Endothelial cell of hepatic sinusoid (primary cell): ENCODE measurements around the gene PTPRF.
"Not testable (repeated sequence)": the region's sequence is repeated elsewhere in the genome, so short reads cannot be mapped to it uniquely, and the experiment has no call there.

Experiments
- in situ Hi-C: cut with HindIII; loops from 2 replicates; pipeline ENCODE4 v1.10.0; 2017; ENCODE audit warnings: low sequenced_read_pairs

The PTPRF gene

GRCh38 chr1:43536196-43536863 is 5.6 kb downstream of the PTPRF start:
- in situ Hi-C loops = loop anchor here (10.0 kb wide), 1 partner anchor 128 kb away; no protein-coding TSS in a partner anchor

GRCh38 chr1:43536864-43537358 is 6.2 kb downstream of the PTPRF start:
- in situ Hi-C loops = loop anchor here (10.0 kb wide), 1 partner anchor 128 kb away; no protein-coding TSS in a partner anchor

- in situ Hi-C loops = loop anchor here (10.0 kb wide), 1 partner anchor 127 kb away; no protein-coding TSS in a partner anchor
Measured at GRCh38 chr1:43537423-43538142, 6.9 kb downstream of the PTPRF start.

- in situ Hi-C loops = loop anchor here (10.0 kb wide), 1 partner anchor 127 kb away; no protein-coding TSS in a partner anchor
Measured at GRCh38 chr1:43538143-43538487, 7.4 kb downstream of the PTPRF start.

- in situ Hi-C loops = loop anchor here (10.0 kb wide), 1 partner anchor 126 kb away; no protein-coding TSS in a partner anchor
Measured at GRCh38 chr1:43538969-43539368, 8.3 kb downstream of the PTPRF start.

- in situ Hi-C loops = loop anchor here (10.0 kb wide), 1 partner anchor 125 kb away; no protein-coding TSS in a partner anchor
Measured at GRCh38 chr1:43539726-43540434, 9.2 kb downstream of the PTPRF start.

- in situ Hi-C loops = no loop called here
Measured at GRCh38 chr1:43540653-43541071, 10.0 kb downstream of the PTPRF start.

- in situ Hi-C loops = no loop called here
Measured at GRCh38 chr1:43541141-43541540, 10.5 kb downstream of the PTPRF start.

- in situ Hi-C loops = no loop called here
Measured at GRCh38 chr1:43541721-43542401, 11.2 kb downstream of the PTPRF start.

GRCh38 chr1:43542527-43543458 is 12.1 kb downstream of the PTPRF start:
- in situ Hi-C loops = no loop called here

- in situ Hi-C loops = no loop called here
Measured at GRCh38 chr1:43543567-43543966, 12.9 kb downstream of the PTPRF start.

GRCh38 chr1:43545339-43545694 is 14.6 kb downstream of the PTPRF start:
- in situ Hi-C loops = no loop called here

- in situ Hi-C loops = no loop called here
Measured at GRCh38 chr1:43545695-43546387, 15.2 kb downstream of the PTPRF start.

- in situ Hi-C loops = no loop called here
Measured at GRCh38 chr1:43546388-43547100, 15.9 kb downstream of the PTPRF start.

GRCh38 chr1:43547538-43548072 is 16.9 kb downstream of the PTPRF start:
- in situ Hi-C loops = no loop called here

GRCh38 chr1:43548285-43549271 is 17.9 kb downstream of the PTPRF start:
- in situ Hi-C loops = no loop called here

- in situ Hi-C loops = not testable (repeated sequence)
Measured at GRCh38 chr1:43549394-43549793, 18.7 kb downstream of the PTPRF start.
